IMR-90 (cell line): ENCODE results near the gene DNAH8.

Source experiments
- BHLHE40 ChIP-seq: fragments of 150-350 bp; IDR thresholded peaks from 2 replicates; pipeline ENCODE4 v1.6.1; 2016; ENCODE audit warnings: mild to moderate bottlenecking, low read depth, low read length
- CEBPB ChIP-seq: IDR thresholded peaks from 2 replicates; pipeline ENCODE4 v1.6.1; 2012; ENCODE audit warnings: low read depth, low read length, improper control_type of control experiment
- CTCF ChIP-seq: conservative IDR thresholded peaks from 2 replicates; pipeline ENCODE4 v1.5.1; 2012; ENCODE audit warnings: mild to moderate bottlenecking, low read depth, low read length, improper control_type of control experiment
- POLR2A ChIP-seq: IDR thresholded peaks from 2 replicates; pipeline ENCODE4 v1.6.1; 2012; ENCODE audit warnings: mild to moderate bottlenecking, low read depth, low read length
- RCOR1 ChIP-seq: IDR thresholded peaks from 2 replicates; pipeline ENCODE4 v1.6.1; 2012; ENCODE audit warnings: mild to moderate bottlenecking, low read length, improper control_type of control experiment; ENCODE audit not compliant: insufficient replicate concordance
- SMC3 ChIP-seq: fragments of 150-350 bp; IDR thresholded peaks from 2 replicates; pipeline ENCODE4 v1.6.1; 2016; ENCODE audit warnings: low read depth, mild to moderate bottlenecking, antibody characterized with exemption, low read length, moderate library complexity
- USF2 ChIP-seq: fragments of 150-350 bp; IDR thresholded peaks from 2 replicates; pipeline ENCODE4 v1.6.1; 2017; ENCODE audit warnings: mild to moderate bottlenecking, antibody characterized with exemption, low read length, low read depth

GRCh38 chr6:39041072-39041471 is 326.0 kb downstream of the DNAH8 start:
- no peak for TF ChIP-seq CTCF
- TF ChIP-seq CEBPB: no peak
- TF ChIP-seq POLR2A: no peak
- TF ChIP-seq USF2: no peak
- no peak for TF ChIP-seq RCOR1
- TF ChIP-seq SMC3: no peak
- no peak for TF ChIP-seq BHLHE40
